Right lobe of liver (tissue), 4 donors: ENCODE results near the gene SLC4A9.

Source experiments
- CTCF ChIP-seq, 4 donors: fragments of 200-600 bp in 3 of 4; fragments of 450-650 bp in 1 of 4; IDR thresholded peaks; one replicate each; pipeline versions ENCODE4 v1.5.1 to v1.8.0; 2016 to 2022; ENCODE audit warnings: antibody characterized with exemption in 4 of 4, mild to moderate bottlenecking in 2 of 4
- POLR2A ChIP-seq: fragments of 450-650 bp; IDR thresholded peaks from one replicate; pipeline ENCODE4 v1.6.1; 2017; ENCODE audit warnings: antibody characterized with exemption, mild to moderate bottlenecking
- donor health status: DM: no; HTN: no; CAD: no.
- donor health status: DM: no; HTN: no; CAD: no.
- donor health status: DM: no; HTN: yes; CAD: no.

- TF ChIP-seq POLR2A (no peak), CTCF (IDR thresholded peaks at IDR 0.05) (no peak)
Observed at GRCh38 chr5:140349244-140349643, 10.8 kb upstream of the SLC4A9 start.
